A549 (cell line): ENCODE measurements around the gene CHKB. TPM values are rescaled to one million over a fixed set of nuclear protein-coding genes. Genes with fewer than 3 reads are reported as not detected.

ENCODE experiments used
- ATAC-seq, 2 experiments: fragments of 200-7000 bp in 1 of 2; fragments of >200 bp in 1 of 2; cut with Nextera tagmentation in 1 of 2; cut with Tn5 transposase in 1 of 2; 3 replicates each; pipeline versions ENCODE4 v1.8.0 to v1.9.1; 2018 to 2020; ENCODE audit warnings: mild to moderate bottlenecking in 1 of 2, moderate library complexity in 1 of 2
- CTCF ChIA-PET: fragments of 300-600 bp; sonication (Branson Sonifier 250); formaldehyde crosslinking; extraction: SDS; loops from one replicate; lab custom pipeline; 2021; ENCODE audit warnings: antibody characterized with exemption, inconsistent platforms; lab: Yijun Ruan, JAX
- POLR2A ChIA-PET: fragments of 350-600 bp; formaldehyde crosslinking; extraction: SDS; loops from one replicate; lab custom pipeline; 2021; ENCODE audit warnings: antibody characterized with exemption, inconsistent platforms; lab: Yijun Ruan, JAX
- DNase-seq, 2 experiments: peaks; one replicate each; pipeline versions ENCODE4 v3.0.0 to v3.0.0-alpha.2; 2011 to 2016; ENCODE audit warnings: low read depth in 1 of 2, low spot score in 1 of 2
- FAIRE-seq: peaks from 2 replicates; lab custom pipeline; 2011; peaks lifted over from hg19 to GRCh38; lab: Jason Lieb, UNC
- H3K27ac ChIP-seq, 2 experiments: fragments of >200 bp; sonication (Bioruptor Twin); formaldehyde crosslinking; 3 replicates each; pipeline ENCODE4 v1.5.1; 2016 to 2017
- H3K4me1 ChIP-seq: fragments of >200 bp; sonication (Bioruptor Twin); formaldehyde crosslinking; 3 replicates; pipeline ENCODE4 v1.6.1; 2016
- H3K4me2 ChIP-seq: fragments of >200 bp; sonication (Bioruptor Twin); formaldehyde crosslinking; 3 replicates; pipeline ENCODE4 v1.6.1; 2016
- H3K4me3 ChIP-seq: fragments of >200 bp; sonication (Bioruptor Twin); formaldehyde crosslinking; 3 replicates; pipeline ENCODE4 v1.5.1; 2016
- H3K9me3 ChIP-seq: fragments of >200 bp; sonication (Bioruptor Twin); formaldehyde crosslinking; 3 replicates; pipeline ENCODE4 v1.6.1; 2016
- CEBPB ChIP-seq, 2 experiments: fragments of >200 bp in 1 of 2; sonication (Bioruptor Twin) in 1 of 2; formaldehyde crosslinking in 1 of 2; IDR thresholded peaks; 2 replicates each; pipeline ENCODE4 v1.6.1; 2012 to 2016
- EP300 ChIP-seq, 2 experiments: fragments of >200 bp; sonication (Bioruptor Twin); formaldehyde crosslinking; IDR thresholded peaks; 2 replicates in 1 of 2; 3 replicates in 1 of 2; pipeline ENCODE4 v1.6.1; 2016 to 2017
- NFE2L2 ChIP-seq: fragments of 150-350 bp; conservative IDR thresholded peaks from 2 replicates; pipeline ENCODE4 v1.6.1; 2014; ENCODE audit warnings: low read length
- RCOR1 ChIP-seq: fragments of 150-350 bp; IDR thresholded peaks from 2 replicates; pipeline ENCODE4 v1.6.1; 2014; ENCODE audit warnings: antibody characterized with exemption, low read length, low read depth
- RNF2 ChIP-seq: fragments of 200-600 bp; sonication (generic); IDR thresholded peaks from 2 replicates; pipeline ENCODE4 v1.6.1; 2016; ENCODE audit warnings: low read depth, mild to moderate bottlenecking, antibody characterized with exemption, moderate library complexity, borderline replicate concordance
- SMC3 ChIP-seq: fragments of >200 bp; sonication (Bioruptor Twin); formaldehyde crosslinking; IDR thresholded peaks from 3 replicates; pipeline ENCODE4 v1.6.1; 2018; ENCODE audit warnings: inconsistent platforms
- TP53 ChIP-seq: fragments of 250-450 bp; sonication (Bioruptor Pico); IDR thresholded peaks from 2 replicates; pipeline ENCODE4 v1.5.0; 2021; ENCODE audit warnings: mild to moderate bottlenecking, moderate library complexity
- ZC3H11A ChIP-seq: fragments of 450-650 bp; IDR thresholded peaks from 2 replicates; pipeline ENCODE4 v1.6.1; 2014; ENCODE audit warnings: antibody characterized with exemption, mild to moderate bottlenecking
- ZSCAN20 ChIP-seq: fragments of 250-450 bp; sonication (Bioruptor Pico); IDR thresholded peaks from 2 replicates; pipeline ENCODE4 v1.8.0; 2022; ENCODE audit warnings: mild to moderate bottlenecking, moderate library complexity
- WGBS: methylation state at CpG from one replicate; pipeline ENCODE4 v1.1.6; 2017; ENCODE audit errors: missing lambda C conversion rate; 5-methylcytosine and 5-hydroxymethylcytosine counted together
- polyA plus RNA-seq, 4 experiments: library from polyadenylated mRNA; depleted of rRNA in 3 of 4; stranded (reverse); fragments of >200 nt; fragmentation: RNase III in 1 of 4; extraction: RNeasy Plus Mini Kit Qiagen cat#74134 plus additional on column Dnase treatment in 1 of 4; gene quantifications; 2 replicates in 3 of 4; 3 replicates in 1 of 4; pipeline ENCODE4 v1.2.3, GENCODE V29; 2011 to 2017
- TF ChIP-seq, protein P1 (sequence below): IDR thresholded peaks from 2 replicates; pipeline ENCODE4 v1.6.1; 2012; ENCODE audit warnings: low read depth, borderline replicate concordance
- TF ChIP-seq, protein P2 (sequence below): fragments of 200-600 bp; sonication (generic); IDR thresholded peaks from 2 replicates; pipeline ENCODE4 v1.6.1; 2016; ENCODE audit warnings: antibody characterized with exemption, mild to moderate bottlenecking, moderate library complexity
- TF ChIP-seq, protein P3 (sequence below): fragments of >200 bp; sonication (Bioruptor Twin); formaldehyde crosslinking; IDR thresholded peaks from 2 replicates; pipeline ENCODE4 v1.6.1; 2016
- TF ChIP-seq, protein P4 (sequence below): fragments of >200 bp; sonication (Bioruptor Twin); formaldehyde crosslinking; IDR thresholded peaks from 3 replicates; pipeline ENCODE4 v1.6.1; 2016
- TF ChIP-seq, protein P5 (sequence below): fragments of 450-650 bp; IDR thresholded peaks from 2 replicates; pipeline ENCODE4 v1.6.1; 2014; ENCODE audit warnings: antibody characterized with exemption
- TF ChIP-seq, protein P6 (sequence below): fragments of 250-450 bp; sonication (Bioruptor Pico); IDR thresholded peaks from 2 replicates; pipeline ENCODE4 v1.5.0; 2021; ENCODE audit warnings: mild to moderate bottlenecking, moderate library complexity, borderline replicate concordance
- TF ChIP-seq, protein P7 (sequence below): fragments of 250-450 bp; sonication (Bioruptor Pico); IDR thresholded peaks from 2 replicates; pipeline ENCODE4 v1.5.0; 2020; ENCODE audit warnings: low read depth, mild to moderate bottlenecking, moderate library complexity

Gene CHKB
- polyA plus RNA-seq, 2 of the 4 experiments (the other 2 are of a cell fraction): 16.4 to 25.8 TPM

DNA sequence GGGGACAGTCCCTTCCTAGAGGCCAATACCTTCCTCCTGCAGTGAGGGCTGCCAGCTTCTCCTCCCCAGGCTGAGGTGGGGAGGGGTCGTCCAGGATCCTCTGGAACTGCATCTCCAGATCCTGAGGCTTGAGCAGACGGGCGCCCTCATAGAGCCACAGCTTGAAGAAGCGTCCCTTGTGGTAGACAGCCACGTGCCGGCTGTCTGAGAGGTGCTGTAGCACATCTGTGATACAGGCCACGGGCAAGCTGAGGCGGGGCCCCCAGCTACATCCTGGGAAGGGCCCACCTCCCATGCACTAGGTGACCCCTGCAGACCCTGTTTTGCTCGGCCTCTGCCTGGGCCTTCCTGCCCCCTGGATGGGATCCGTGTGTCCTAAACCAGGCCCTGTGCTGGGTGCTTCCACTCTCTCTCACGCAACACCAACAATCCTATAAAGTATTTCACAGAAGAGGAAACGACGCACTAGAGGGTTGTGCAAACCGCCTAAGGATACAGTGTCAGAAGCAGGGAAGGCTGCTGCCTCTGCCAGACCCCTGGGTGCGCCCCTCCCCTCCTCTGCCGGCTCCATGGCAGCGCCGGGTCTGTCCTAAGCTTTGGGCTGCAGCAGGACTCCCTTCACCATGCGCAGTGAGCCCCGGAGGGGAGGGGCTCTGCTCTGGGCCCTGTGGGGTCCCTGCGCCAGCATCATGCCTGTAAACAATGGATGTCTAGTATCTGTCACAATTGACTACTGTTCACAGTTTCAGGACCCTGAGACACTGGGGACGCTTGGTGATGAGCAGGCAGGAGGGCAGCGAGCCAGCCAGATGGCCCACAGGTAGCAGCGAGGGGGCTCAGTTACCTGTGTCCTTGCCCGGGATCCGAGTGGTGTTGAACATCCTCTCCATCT, 8.9 kb downstream of the CHKB start (continued):
- TF ChIP-seq, protein P1, sequence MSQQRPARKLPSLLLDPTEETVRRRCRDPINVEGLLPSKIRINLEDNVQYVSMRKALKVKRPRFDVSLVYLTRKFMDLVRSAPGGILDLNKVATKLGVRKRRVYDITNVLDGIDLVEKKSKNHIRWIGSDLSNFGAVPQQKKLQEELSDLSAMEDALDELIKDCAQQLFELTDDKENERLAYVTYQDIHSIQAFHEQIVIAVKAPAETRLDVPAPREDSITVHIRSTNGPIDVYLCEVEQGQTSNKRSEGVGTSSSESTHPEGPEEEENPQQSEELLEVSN: no peak
- TF ChIP-seq, protein P2, sequence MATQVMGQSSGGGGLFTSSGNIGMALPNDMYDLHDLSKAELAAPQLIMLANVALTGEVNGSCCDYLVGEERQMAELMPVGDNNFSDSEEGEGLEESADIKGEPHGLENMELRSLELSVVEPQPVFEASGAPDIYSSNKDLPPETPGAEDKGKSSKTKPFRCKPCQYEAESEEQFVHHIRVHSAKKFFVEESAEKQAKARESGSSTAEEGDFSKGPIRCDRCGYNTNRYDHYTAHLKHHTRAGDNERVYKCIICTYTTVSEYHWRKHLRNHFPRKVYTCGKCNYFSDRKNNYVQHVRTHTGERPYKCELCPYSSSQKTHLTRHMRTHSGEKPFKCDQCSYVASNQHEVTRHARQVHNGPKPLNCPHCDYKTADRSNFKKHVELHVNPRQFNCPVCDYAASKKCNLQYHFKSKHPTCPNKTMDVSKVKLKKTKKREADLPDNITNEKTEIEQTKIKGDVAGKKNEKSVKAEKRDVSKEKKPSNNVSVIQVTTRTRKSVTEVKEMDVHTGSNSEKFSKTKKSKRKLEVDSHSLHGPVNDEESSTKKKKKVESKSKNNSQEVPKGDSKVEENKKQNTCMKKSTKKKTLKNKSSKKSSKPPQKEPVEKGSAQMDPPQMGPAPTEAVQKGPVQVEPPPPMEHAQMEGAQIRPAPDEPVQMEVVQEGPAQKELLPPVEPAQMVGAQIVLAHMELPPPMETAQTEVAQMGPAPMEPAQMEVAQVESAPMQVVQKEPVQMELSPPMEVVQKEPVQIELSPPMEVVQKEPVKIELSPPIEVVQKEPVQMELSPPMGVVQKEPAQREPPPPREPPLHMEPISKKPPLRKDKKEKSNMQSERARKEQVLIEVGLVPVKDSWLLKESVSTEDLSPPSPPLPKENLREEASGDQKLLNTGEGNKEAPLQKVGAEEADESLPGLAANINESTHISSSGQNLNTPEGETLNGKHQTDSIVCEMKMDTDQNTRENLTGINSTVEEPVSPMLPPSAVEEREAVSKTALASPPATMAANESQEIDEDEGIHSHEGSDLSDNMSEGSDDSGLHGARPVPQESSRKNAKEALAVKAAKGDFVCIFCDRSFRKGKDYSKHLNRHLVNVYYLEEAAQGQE: no peak
- TF ChIP-seq, protein P3, sequence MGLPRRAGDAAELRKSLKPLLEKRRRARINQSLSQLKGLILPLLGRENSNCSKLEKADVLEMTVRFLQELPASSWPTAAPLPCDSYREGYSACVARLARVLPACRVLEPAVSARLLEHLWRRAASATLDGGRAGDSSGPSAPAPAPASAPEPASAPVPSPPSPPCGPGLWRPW: no peak
- TF ChIP-seq RCOR1: no peak
- no peak for TF ChIP-seq CEBPB (IDR thresholded peaks at IDR 0.05)

DNA sequence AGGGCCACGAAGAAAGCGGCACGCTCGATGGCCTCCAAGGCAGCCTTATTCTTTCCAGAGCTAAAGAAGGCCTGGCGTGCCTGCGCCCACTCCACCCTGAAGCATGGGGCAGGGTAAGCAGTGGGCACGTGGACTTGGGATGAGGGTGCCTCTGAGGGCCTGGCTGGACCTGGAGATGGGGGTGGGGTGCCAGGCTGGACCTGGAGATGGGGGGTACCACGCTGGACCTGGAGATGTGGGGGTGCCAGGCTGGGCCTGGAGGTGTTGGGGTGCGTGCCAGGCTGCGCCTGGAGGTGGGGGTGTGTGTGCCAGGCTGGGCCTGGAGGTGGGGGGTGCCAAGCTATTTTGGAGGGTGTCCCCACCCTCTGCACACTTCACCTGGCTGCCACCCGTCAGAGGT, 9.7 kb downstream of the CHKB start:
- Histone ChIP-seq H3K9me3 (no peaks in the 10 kb centered on the region), H3K4me3 (no peak overlapping the region), H3K4me2 (no peak overlapping the region), H3K27ac (no peak overlapping the region), H3K4me1 (no peaks in the 10 kb centered on the region)
- no peak for FAIRE-seq
- 90% methylated on average over 4 of the region's 11 CpGs for WGBS
- CTCF ChIA-PET: interaction anchor here (1.1 to 6.7 kb wide), 4 partner anchors 8 to 48 kb away, joined by 3 to 53 read pairs (median 6); partner anchors contain the start of genes SCO2 and SYCE3
- DNase-seq: no peak
- TF ChIP-seq ZSCAN20 (CRISPR knock-in tag) (no peak), ZC3H11A (no peak), EP300 (IDR thresholded peaks at IDR 0.05) (no peak), RNF2 (no peak), TP53 (no peak)
- TF ChIP-seq, protein P4, sequence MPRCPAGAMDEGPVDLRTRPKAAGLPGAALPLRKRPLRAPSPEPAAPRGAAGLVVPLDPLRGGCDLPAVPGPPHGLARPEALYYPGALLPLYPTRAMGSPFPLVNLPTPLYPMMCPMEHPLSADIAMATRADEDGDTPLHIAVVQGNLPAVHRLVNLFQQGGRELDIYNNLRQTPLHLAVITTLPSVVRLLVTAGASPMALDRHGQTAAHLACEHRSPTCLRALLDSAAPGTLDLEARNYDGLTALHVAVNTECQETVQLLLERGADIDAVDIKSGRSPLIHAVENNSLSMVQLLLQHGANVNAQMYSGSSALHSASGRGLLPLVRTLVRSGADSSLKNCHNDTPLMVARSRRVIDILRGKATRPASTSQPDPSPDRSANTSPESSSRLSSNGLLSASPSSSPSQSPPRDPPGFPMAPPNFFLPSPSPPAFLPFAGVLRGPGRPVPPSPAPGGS: no peak
- POLR2A ChIA-PET: no interaction called here
- no peak for ATAC-seq

DNA sequence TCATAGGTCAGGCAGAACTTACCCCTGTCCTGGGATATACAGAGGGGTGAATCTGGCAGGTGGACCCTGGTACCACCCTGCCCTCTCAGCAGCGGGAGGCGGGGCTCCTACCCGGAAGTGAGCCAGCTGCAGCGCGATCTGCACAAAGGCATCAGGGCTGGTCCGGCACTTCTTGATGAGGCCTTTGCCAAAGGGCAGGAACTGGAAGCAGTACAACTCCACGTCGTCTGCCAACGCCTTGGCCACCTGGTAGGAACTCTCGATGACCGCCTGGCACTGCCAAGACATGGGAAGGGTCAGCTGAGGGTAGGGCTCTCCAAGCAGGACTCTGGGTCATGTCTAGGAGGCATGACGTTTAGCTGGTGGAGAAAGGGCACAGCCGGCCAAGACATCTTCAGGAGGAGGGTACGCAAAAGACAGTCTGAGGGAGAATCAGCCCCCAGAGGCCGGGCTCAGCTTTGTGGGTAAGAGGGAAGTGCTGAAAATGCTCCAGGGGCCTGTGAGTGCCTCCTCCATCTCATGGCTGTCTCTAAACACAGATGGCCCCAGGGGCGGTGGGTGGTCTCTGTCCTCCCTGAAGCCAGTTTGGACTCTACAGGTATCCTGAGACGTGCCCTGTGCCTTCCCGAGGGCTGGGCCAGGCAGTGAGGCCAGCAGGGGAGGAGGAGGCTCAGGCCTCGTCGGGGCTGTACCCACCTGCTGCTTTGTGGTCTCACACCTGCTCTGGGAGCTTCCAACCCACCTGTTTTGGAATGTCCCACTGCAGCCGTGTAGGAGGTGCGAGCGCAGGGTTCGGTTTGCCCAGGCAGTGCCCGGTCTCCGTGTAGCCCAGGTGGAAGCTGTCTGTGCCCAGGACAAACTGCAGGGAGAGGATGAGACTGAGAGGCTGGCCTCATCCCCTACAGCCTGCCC, 11.1 kb downstream of the CHKB start:
- DNase-seq (no peak), ATAC-seq (no peak), FAIRE-seq (no peak)
- WGBS: 93% methylated on average over 13 of the region's 26 CpGs
- Histone ChIP-seq H3K9me3 (no peaks in the 10 kb centered on the region), H3K4me3 (no peak overlapping the region), H3K4me1 (no peaks in the 10 kb centered on the region), H3K4me2 (no peak overlapping the region), H3K27ac (no peak overlapping the region)
- ChIA-PET CTCF (interaction anchor here (1.3 to 1.6 kb wide), 3 partner anchors 9 to 46 kb away, joined by 4 to 6 read pairs (median 5); partner anchors contain the start of genes SCO2 and SYCE3), POLR2A (no interaction called here)
- TF ChIP-seq SMC3: no peak
- TF ChIP-seq, protein P5, sequence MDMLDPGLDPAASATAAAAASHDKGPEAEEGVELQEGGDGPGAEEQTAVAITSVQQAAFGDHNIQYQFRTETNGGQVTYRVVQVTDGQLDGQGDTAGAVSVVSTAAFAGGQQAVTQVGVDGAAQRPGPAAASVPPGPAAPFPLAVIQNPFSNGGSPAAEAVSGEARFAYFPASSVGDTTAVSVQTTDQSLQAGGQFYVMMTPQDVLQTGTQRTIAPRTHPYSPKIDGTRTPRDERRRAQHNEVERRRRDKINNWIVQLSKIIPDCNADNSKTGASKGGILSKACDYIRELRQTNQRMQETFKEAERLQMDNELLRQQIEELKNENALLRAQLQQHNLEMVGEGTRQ: no peak
- TF ChIP-seq, protein P6, sequence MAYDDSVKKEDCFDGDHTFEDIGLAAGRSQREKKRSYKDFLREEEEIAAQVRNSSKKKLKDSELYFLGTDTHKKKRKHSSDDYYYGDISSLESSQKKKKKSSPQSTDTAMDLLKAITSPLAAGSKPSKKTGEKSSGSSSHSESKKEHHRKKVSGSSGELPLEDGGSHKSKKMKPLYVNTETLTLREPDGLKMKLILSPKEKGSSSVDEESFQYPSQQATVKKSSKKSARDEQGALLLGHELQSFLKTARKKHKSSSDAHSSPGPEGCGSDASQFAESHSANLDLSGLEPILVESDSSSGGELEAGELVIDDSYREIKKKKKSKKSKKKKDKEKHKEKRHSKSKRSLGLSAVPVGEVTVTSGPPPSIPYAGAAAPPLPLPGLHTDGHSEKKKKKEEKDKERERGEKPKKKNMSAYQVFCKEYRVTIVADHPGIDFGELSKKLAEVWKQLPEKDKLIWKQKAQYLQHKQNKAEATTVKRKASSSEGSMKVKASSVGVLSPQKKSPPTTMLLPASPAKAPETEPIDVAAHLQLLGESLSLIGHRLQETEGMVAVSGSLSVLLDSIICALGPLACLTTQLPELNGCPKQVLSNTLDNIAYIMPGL (CRISPR knock-in tag): no peak
- TF ChIP-seq, protein P2: no peak
- TF ChIP-seq, protein P7, sequence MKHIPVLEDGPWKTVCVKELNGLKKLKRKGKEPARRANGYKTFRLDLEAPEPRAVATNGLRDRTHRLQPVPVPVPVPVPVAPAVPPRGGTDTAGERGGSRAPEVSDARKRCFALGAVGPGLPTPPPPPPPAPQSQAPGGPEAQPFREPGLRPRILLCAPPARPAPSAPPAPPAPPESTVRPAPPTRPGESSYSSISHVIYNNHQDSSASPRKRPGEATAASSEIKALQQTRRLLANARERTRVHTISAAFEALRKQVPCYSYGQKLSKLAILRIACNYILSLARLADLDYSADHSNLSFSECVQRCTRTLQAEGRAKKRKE: no peak
- no peak for TF ChIP-seq NFE2L2
